Measurements from ENCODE around the gene GKAP1.
"Not testable (repeated sequence)": the region's sequence is repeated elsewhere in the genome, so short reads cannot be mapped to it uniquely, and the experiment has no call there.

GKAP1 gene

DNA sequence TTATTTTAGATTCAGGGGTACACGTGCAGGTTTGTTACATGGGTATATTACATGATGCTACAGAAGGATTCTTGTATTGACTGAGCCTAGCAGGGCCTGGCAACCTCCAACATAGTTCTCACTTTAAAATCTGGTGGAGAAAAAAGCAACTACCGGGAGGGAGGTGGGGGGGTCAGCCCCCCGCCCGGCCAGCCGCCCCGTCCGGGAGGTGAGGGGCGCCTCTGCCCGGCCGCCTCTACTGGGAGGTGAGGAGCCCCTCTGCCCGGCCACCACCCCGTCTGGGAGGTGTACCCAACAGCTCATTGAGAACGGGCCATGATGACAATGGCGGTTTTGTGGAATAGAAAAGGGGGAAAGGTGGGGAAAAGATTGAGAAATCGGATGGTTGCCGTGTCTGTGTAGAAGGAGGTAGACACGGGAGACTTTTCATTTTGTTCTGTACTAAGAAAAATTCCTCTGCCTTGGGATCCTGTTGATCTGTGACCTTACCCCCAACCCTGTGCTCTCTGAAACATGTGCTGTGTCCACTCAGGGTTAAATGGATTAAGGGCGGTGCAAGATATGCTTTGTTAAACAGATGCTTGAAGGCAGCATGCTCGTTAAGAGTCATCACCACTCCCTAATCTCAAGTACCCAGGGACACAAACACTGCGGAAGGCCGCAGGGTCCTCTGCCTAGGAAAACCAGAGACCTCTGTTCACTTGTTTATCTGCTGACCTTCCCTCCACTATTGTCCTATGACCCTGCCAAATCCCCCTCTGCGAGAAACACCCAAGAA lies 88.8 kb downstream of the GKAP1 start:
- DNase-seq = not testable (repeated sequence)

GRCh38 chr9:83724436-83724835 lies 93.1 kb downstream of the GKAP1 start:
- DNase-seq = no peak

GRCh38 chr9:83722726-83723495 lies 94.7 kb downstream of the GKAP1 start:
- no peak for DNase-seq

DNA sequence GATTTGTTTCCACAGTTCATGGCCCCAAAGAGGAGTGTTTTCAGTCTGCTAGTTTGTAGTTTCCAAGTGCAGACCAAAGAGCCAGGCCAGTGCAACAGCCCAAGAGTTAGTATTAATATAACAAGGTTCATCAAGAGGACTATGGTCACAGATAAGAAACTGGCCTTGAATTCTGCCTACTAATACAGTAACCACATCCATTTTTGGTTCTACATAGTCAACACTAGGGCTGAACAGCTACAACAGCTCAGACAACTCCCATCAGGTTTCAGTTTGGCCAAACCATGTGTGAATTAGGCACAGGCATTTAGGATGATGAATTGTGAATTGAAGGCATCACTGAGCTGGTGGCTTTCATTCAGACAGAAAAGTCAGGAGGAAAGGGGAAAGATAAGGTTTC lies 96.1 kb downstream of the GKAP1 start:
- DNase-seq = no peak

DNA sequence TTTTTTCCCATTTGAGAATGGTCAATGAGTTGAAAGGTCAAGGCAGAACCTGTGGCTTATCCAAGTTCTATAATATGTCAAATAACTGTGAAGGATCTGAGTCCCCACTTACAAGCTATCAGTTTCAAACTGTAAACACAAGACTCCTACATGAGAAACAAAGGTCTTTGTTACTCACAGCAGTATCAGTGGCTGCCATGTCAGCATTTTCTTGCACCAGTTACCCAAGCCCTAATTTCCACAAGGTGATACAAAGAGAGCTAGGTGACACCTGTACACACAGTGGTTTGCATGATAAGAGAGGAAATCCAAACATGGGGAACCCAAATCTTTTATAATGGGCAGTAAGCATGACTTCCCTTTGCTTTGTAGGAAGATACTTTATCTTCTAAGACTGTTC lies 101.8 kb downstream of the GKAP1 start:
- no peak for DNase-seq

- DNase-seq = no peak
Observed at GRCh38 chr9:83715221-83715620, 102.3 kb downstream of the GKAP1 start.

- DNase-seq = no peak
Observed at GRCh38 chr9:83714329-83714728, 103.2 kb downstream of the GKAP1 start.

- no peak for DNase-seq
Observed at GRCh38 chr9:83708515-83709158, 108.9 kb downstream of the GKAP1 start.

GRCh38 chr9:83707768-83708514 lies 109.6 kb downstream of the GKAP1 start, which contains the start of gene UBQLN1:
TSS of gene UBQLN1 (minus strand) at chr9:83707958. CDS start at chr9:83707679, 279 bp downstream.
- peak; percentile 83 for DNase-seq

GRCh38 chr9:83707518-83707767 lies 110.1 kb downstream of the GKAP1 start:
- peak; percentile 60 for DNase-seq

DNA sequence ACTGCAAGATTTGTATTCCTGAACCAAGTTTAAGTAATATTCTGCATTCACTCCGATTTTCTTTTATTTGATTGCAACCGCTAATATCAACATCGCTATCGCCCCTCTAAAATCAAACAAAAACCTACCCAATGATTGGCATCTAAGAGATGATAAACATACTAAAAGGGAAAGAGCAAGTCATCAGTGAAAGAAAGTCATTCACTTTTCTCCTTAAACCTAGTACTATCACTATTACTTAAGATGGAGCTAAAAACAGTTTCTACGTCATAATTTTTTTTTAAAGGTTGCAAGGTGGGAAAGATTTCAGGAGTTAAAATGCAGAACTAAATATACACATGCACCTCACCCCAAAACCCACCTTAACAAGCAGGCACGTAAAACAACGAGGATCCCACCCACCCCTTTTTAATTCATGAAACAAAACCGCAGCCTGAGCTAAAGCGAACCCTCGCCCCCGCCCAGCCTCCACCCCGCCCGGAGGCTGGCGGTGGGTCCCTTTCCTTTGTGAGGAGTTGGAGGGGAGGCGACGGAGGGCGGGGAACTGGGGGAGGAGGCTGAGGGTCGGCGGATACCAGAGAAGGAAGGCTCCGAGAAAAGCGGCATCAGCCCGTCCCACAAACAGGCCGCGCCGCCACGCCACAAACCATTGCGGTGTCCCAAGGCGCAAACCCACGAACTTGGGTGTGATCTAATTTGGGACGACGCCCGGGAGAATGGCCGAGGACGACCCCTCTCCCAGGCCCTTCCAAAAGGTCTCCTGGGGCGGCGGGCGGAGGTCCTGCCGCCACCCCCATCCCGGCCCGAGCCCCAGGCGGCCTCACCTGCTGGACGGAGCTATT lies 110.7 kb downstream of the GKAP1 start:
- no peak for DNase-seq

GRCh38 chr9:83705219-83705651 lies 112.3 kb downstream of the GKAP1 start:
- not testable (repeated sequence) for DNase-seq

DNA sequence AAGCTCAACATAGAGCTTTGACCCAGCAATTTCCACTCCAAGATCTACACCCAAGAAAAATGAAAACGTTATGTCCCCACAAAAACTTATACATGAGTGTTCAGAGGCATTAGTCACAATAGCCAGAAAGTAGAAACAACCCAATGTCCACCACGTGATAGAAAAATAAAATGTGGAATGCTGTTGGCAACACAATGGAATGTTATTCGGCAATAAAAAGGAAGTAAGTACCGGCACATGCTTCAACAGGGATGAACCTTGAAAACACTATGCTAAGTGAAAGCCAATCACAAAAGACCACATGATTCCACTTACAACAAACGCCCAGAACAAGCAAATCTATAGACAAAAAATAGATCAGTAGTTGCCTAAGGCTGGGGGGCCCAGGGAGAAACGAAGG lies 115.8 kb downstream of the GKAP1 start:
- no peak for DNase-seq

DNA sequence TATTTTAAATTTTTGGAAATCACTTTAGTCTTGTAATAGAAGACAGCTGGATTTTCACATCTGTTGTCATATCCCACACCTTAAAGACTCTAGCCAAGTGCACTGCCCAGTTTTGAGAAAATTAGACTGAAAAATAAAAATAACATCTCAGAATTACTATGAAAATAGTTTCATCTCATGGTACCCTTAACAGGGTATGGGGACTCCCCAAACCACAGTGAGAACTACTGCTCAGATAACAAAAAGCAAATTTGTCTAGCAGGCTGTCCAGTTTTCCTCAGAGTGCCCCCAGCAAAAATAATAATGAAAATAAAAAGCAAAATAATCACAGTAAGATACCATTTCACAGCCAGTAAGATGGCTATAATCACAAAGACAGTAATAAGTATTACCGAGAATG lies 116.3 kb downstream of the GKAP1 start:
- no peak for DNase-seq

GRCh38 chr9:83699615-83700014 lies 118.0 kb downstream of the GKAP1 start:
- DNase-seq = no peak

GRCh38 chr9:83698976-83699585 lies 118.5 kb downstream of the GKAP1 start:
- DNase-seq = no peak

DNA sequence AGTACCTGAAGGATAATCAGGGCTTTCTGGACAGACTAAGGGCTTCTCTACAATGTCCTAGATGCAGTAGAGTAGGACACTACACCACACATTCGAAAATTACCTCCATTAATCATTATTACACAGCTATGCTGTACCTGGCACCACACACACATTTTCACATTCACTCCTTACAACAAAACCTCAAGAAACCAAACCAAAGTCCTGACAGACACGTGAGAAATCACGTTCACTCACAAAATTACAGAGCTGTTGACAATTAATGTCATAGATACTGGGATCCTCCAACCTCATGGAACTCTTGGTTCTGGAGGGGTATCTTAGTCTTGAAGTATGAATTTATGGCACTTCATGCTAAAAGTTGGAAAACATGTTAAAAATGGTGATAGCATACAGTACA lies 126.1 kb downstream of the GKAP1 start:
- DNase-seq = no peak
